HCT116 (cell line): ENCODE measurements around the gene FARP1. TPM values are rescaled to one million over a fixed set of nuclear protein-coding genes. Genes with fewer than 3 reads are reported as not detected.

ENCODE experiments used
- ATAC-seq: fragments of 200-7000 bp; cut with Tn5 transposase; 2 replicates; pipeline ENCODE4 v1.9.1; 2020; ENCODE audit warnings: mild to moderate bottlenecking, moderate library complexity
- BruUV-seq: library from RNA; stranded (reverse); fragments of 400-500 nt; replicated peaks from 2 replicates; lab custom pipeline; 2021; lab: Mats Ljungman, UMichigan
- CTCF ChIA-PET: fragments of 300-600 bp; sonication (Branson Sonifier 250); formaldehyde crosslinking; loops from one replicate; lab custom pipeline; 2021; ENCODE audit warnings: antibody characterized with exemption; lab: Charles Lee
- POLR2A ChIA-PET: fragments of 300-600, 350-600 bp; sonication (Branson Sonifier 250); formaldehyde crosslinking; loops from one replicate; lab custom pipeline; 2021; ENCODE audit warnings: antibody characterized with exemption; lab: Charles Lee
- RAD21 ChIA-PET, 2 experiments: fragments of 300-600 bp; sonication (Branson Sonifier 250); formaldehyde crosslinking; loops; one replicate each; lab custom pipeline; 2023; ENCODE audit warnings: low total read pairs in 2 of 2; ENCODE audit not compliant: uncharacterized antibody in 2 of 2, unreplicated experiment in 2 of 2, low non-redundant PET in 1 of 2; lab: Charles Lee
- DNase-seq: peaks from one replicate; pipeline ENCODE4 v3.0.0-alpha.2; 2010; ENCODE audit warnings: low read depth, low spot score
- H2AFZ ChIP-seq: fragments of 200-600 bp; shearing (Covaris generic), sonication (generic); 2 replicates; pipeline ENCODE4 v1.6.1; 2017; ENCODE audit warnings: low read depth, mixed run types, mixed read lengths, antibody characterized with exemption, low read length; ENCODE audit not compliant: poor library complexity, severe bottlenecking
- H3K27ac ChIP-seq: 2 replicates; pipeline ENCODE4 v1.5.1; 2012; ENCODE audit warnings: low read depth, low read length
- H3K27me3 ChIP-seq: fragments of 200-600 bp; sonication (generic); 2 replicates; pipeline ENCODE4 v1.6.1; 2016; ENCODE audit warnings: mixed run types, low read length, mixed read lengths; ENCODE audit not compliant: insufficient read depth
- H3K36me3 ChIP-seq, 2 experiments: fragments of 200-500 bp in 1 of 2; fragments of 200-600 bp in 1 of 2; sonication (Bioruptor generic) in 1 of 2; sonication (generic) in 1 of 2; 2 replicates each; pipeline versions ENCODE4 v1.5.1 to v1.6.1; 2014 to 2016; ENCODE audit warnings: low read length in 2 of 2, inconsistent platforms in 1 of 2, mixed read lengths in 1 of 2, mixed run types in 1 of 2; ENCODE audit not compliant: insufficient read depth in 2 of 2, control insufficient read depth in 1 of 2
- H3K4me1 ChIP-seq, 2 experiments: fragments of 200-600 bp in 1 of 2; sonication (generic) in 1 of 2; 2 replicates each; pipeline versions ENCODE4 v1.5.1 to v1.6.1; 2012 to 2017; ENCODE audit warnings: low read length in 2 of 2, inconsistent platforms in 1 of 2, mild to moderate bottlenecking in 1 of 2, mixed read lengths in 1 of 2, mixed run types in 1 of 2, moderate library complexity in 1 of 2; ENCODE audit not compliant: insufficient read depth in 2 of 2, control insufficient read depth in 1 of 2
- H3K4me2 ChIP-seq: fragments of 200-600 bp; sonication (generic); 2 replicates; pipeline ENCODE4 v1.6.1; 2017; ENCODE audit warnings: mixed run types, low read length, mixed read lengths
- H3K4me3 ChIP-seq, 2 experiments: fragments of 200-600 bp in 1 of 2; sonication (generic) in 1 of 2; replicated peaks in 1 of 2; 2 replicates each; pipeline ENCODE4 v1.5.1; 2011 to 2016; ENCODE audit warnings: low read length in 2 of 2, control low read depth in 1 of 2, low read depth in 1 of 2, mild to moderate bottlenecking in 1 of 2, mixed read lengths in 1 of 2, mixed run types in 1 of 2
- H3K79me2 ChIP-seq: fragments of 200-600 bp; sonication (generic); 2 replicates; pipeline ENCODE4 v1.6.1; 2017; ENCODE audit warnings: mild to moderate bottlenecking, mixed run types, low read length, moderate library complexity, mixed read lengths; ENCODE audit not compliant: insufficient read depth
- H3K9ac ChIP-seq: fragments of 200-600 bp; sonication (generic); 2 replicates; pipeline ENCODE4 v1.6.1; 2016; ENCODE audit warnings: low read length, mixed read lengths
- H3K9me2 ChIP-seq: fragments of 200-600 bp; sonication (generic), shearing (Covaris generic); 2 replicates; pipeline ENCODE4 v1.6.1; 2017; ENCODE audit warnings: mixed run types, mild to moderate bottlenecking, moderate library complexity; ENCODE audit not compliant: insufficient read depth
- H3K9me3 ChIP-seq, 2 experiments: fragments of 200-500 bp in 1 of 2; fragments of 200-600 bp in 1 of 2; sonication (Bioruptor generic) in 1 of 2; sonication (generic) in 1 of 2; 2 replicates each; pipeline ENCODE4 v1.6.1; 2014 to 2017; ENCODE audit warnings: low read length in 2 of 2, mixed read lengths in 2 of 2, inconsistent platforms in 1 of 2, low read depth in 1 of 2, mild to moderate bottlenecking in 1 of 2, mixed run types in 1 of 2, moderate library complexity in 1 of 2; ENCODE audit not compliant: control insufficient read depth in 1 of 2, insufficient read depth in 1 of 2
- H4K20me1 ChIP-seq: fragments of 200-600 bp; sonication (generic), shearing (Covaris generic); 2 replicates; pipeline ENCODE4 v1.6.1; 2017; ENCODE audit warnings: mixed run types, mild to moderate bottlenecking, moderate library complexity; ENCODE audit not compliant: insufficient read depth
- CEBPB ChIP-seq: IDR thresholded peaks from 2 replicates; pipeline ENCODE4 v1.6.1; 2012; ENCODE audit warnings: low read depth
- EGR1 ChIP-seq: IDR thresholded peaks from 2 replicates; pipeline ENCODE4 v1.6.1; 2012; ENCODE audit warnings: low read depth
- FOSL1 ChIP-seq: IDR thresholded peaks from 2 replicates; pipeline ENCODE4 v1.6.1; 2012; ENCODE audit warnings: low read depth
- MAX ChIP-seq: IDR thresholded peaks from 2 replicates; pipeline ENCODE4 v1.6.1; 2012
- POLR2A ChIP-seq: IDR thresholded peaks from 2 replicates; pipeline ENCODE4 v1.7.0; 2011; ENCODE audit warnings: borderline replicate concordance; ENCODE audit not compliant: insufficient read depth, insufficient read length; ENCODE audit errors: extremely low read depth
- RAD21 ChIP-seq: IDR thresholded peaks from 2 replicates; pipeline ENCODE4 v1.6.1; 2012; ENCODE audit warnings: low read depth, mild to moderate bottlenecking
- REST ChIP-seq: IDR thresholded peaks from 2 replicates; pipeline ENCODE4 v1.6.1; 2012; ENCODE audit warnings: low read depth
- ZBTB33 ChIP-seq: IDR thresholded peaks from 2 replicates; pipeline ENCODE4 v1.6.1; 2011; ENCODE audit warnings: mild to moderate bottlenecking, low read length, moderate library complexity; ENCODE audit not compliant: insufficient replicate concordance; ENCODE audit errors: extremely low read depth
- intact Hi-C: fragments of 100-400 bp; cut with micrococcal nuclease; formaldehyde crosslinking; loops from 2 replicates; pipeline ENCODE4 v1.10.0; 2022
- total RNA-seq: library from RNA; stranded (reverse); gene quantifications from one replicate; pipeline ENCODE4 v1.2.1, GENCODE V29; 2021; ENCODE audit not compliant: unreplicated experiment

Gene FARP1
- total RNA-seq, 1 experiment from 2014 or later, result 30.5 TPM

GRCh38 chr13:98241976-98242375, 99.1 kb downstream of the FARP1 start:
- no peaks in the 10 kb centered on the region for H3K9me2 ChIP-seq
- no peaks in the 10 kb centered on the region for H3K36me3 ChIP-seq
- RAD21 ChIA-PET, result no interaction called here
- ATAC-seq (no peak), DNase-seq (no peak)
- H3K4me3 ChIP-seq, result no peak overlapping the region
- CTCF ChIA-PET, result no interaction called here
- TF ChIP-seq RAD21 (no peak), ZBTB33 (no peak), MAX (no peak), POLR2A (no peak), CEBPB (no peak), FOSL1 (no peak), EGR1 (no peak), REST (no peak)
- H3K4me1 ChIP-seq, result no peaks in the 10 kb centered on the region
- intact Hi-C loops, result no loop called here
- H4K20me1 ChIP-seq, result no peaks in the 10 kb centered on the region
- H3K4me2 ChIP-seq, result no peak overlapping the region
- no TSS peak for BruUV-seq
- H2AFZ ChIP-seq, result no peak overlapping the region
- POLR2A ChIA-PET, result no interaction called here
- no peak overlapping the region for H3K27ac ChIP-seq
- no peak overlapping the region for H3K9ac ChIP-seq
- H3K9me3 ChIP-seq, result no peaks in the 10 kb centered on the region
- no peaks in the 10 kb centered on the region for H3K79me2 ChIP-seq
- no peaks in the 10 kb centered on the region for H3K27me3 ChIP-seq
